ENCODE data around the gene FLVCR2. TPM values are rescaled to one million over a fixed set of nuclear protein-coding genes. Genes with fewer than 3 reads are reported as not detected.
A peak's percentile ranks its signal among the peaks of the same experiment; 100 is the strongest.

FLVCR2 gene
- total RNA-seq, 4 donors from 2014 or later: 1.9 to 5.8 (median 4.1) TPM

GRCh38 chr14:75535164-75535898 lies 43.1 kb upstream of the FLVCR2 start:
- H3K4me1 ChIP-seq: no peaks in the 10 kb centered on the region
- no peak for ATAC-seq
- 67 to 77% methylated on average over 4 to 5 of the region's 5 CpGs for WGBS, 2 donors (ENCODE audit: low coverage in 1 of 2)
- H3K27ac ChIP-seq: peak overlapping the region in 1 of 4 donors; percentile 29
- TF ChIP-seq EP300 (IDR thresholded peaks at IDR 0.05) (no peak), POLR2A (IDR thresholded peaks at IDR 0.05) (no peak), CTCF (IDR thresholded peaks at IDR 0.05) (no peak), POLR2AphosphoS5 (IDR thresholded peaks at IDR 0.05) (no peak)
- no peak overlapping the region for H3K4me3 ChIP-seq
- H3K9me3 ChIP-seq: no peaks in the 10 kb centered on the region
- no peaks in the 10 kb centered on the region for H3K27me3 ChIP-seq
- H3K36me3 ChIP-seq: no peaks in the 10 kb centered on the region

GRCh38 chr14:75537071-75537470 lies 41.3 kb upstream of the FLVCR2 start:
- no peak for ATAC-seq
- no peaks in the 10 kb centered on the region for H3K4me1 ChIP-seq
- peak overlapping the region in 1 of 4 donors; percentile 64 for H3K27ac ChIP-seq
- WGBS, 2 donors (ENCODE audit: low coverage in 1 of 2): 82 to 90% methylated on average over 3 to 4 of the region's 4 CpGs
- H3K27me3 ChIP-seq: no peaks in the 10 kb centered on the region
- TF ChIP-seq POLR2A (IDR thresholded peaks at IDR 0.05): no peak
- TF ChIP-seq EP300 (IDR thresholded peaks at IDR 0.05): no peak
- no peak for TF ChIP-seq POLR2AphosphoS5 (IDR thresholded peaks at IDR 0.05)
- no peak for TF ChIP-seq CTCF (IDR thresholded peaks at IDR 0.05)
- no peaks in the 10 kb centered on the region for H3K36me3 ChIP-seq
- no peaks in the 10 kb centered on the region for H3K9me3 ChIP-seq
- H3K4me3 ChIP-seq: no peak overlapping the region

GRCh38 chr14:75539162-75539560 lies 39.3 kb upstream of the FLVCR2 start:
- H3K36me3 ChIP-seq: no peaks in the 10 kb centered on the region
- H3K4me1 ChIP-seq: peaks cover 0 to 14% (median 4%) of the 10 kb centered on the region in 3 donors
- H3K27ac ChIP-seq: no peak overlapping the region
- TF ChIP-seq EP300 (IDR thresholded peaks at IDR 0.05) (no peak), POLR2A (IDR thresholded peaks at IDR 0.05) (no peak), CTCF (IDR thresholded peaks at IDR 0.05) (no peak), POLR2AphosphoS5 (IDR thresholded peaks at IDR 0.05) (no peak)
- H3K4me3 ChIP-seq: no peak overlapping the region
- WGBS, 2 donors (ENCODE audit: low coverage in 1 of 2): 33 to 87% methylated on average over 1 to 3 of the region's 5 CpGs
- no peaks in the 10 kb centered on the region for H3K27me3 ChIP-seq
- ATAC-seq: no peak
- no peaks in the 10 kb centered on the region for H3K9me3 ChIP-seq

DNA sequence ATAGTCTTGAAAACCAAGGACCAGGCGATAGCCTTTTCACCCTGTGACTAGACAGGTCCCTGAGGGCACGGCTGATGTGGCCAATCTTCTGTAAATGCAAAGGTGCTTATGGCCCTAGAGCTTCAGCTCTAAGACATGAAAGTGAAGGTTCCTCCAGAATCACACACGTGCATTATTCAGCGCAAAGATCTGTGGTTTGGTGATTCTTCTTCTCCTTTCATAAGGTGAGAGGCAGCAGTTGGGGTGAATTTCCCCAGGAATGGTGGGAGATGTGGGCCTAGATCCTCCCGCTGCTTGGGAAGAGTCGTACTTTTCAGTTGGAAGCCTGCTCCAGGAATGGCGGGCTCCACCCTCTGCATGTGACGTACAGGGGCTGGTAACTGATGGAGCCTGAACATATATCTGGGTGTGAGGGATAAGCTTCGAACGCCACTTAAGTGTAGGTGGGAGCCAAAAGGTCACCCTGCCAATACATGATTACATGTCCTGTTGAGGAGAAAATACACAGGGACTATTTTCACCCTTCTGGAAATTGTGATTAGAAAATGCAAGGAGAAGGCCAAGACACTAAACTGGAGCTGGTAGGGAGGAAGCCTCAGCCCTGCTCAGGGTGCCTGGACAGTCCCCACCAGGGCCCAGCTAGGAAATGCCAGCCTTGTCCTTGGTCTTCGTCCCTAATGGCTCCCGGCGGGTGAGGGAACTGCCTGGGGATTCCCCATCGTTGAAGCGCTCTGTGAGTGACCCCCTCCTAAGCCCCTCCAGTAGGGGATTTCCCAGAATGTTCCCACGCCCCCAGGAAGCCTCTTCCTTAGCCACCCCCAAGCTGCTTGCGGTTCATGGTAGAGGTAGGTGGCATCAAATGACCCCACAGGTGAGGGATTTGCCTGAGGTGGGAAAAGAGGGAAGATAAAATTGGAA lies 38.6 kb upstream of the FLVCR2 start:
- WGBS, 2 donors (ENCODE audit: low coverage in 1 of 2): 68 to 100% methylated on average over 1 to 9 of the region's 17 CpGs
- Histone ChIP-seq H3K9me3 (no peaks in the 10 kb centered on the region), H3K4me1 (peaks cover 0 to 14% (median 4%) of the 10 kb centered on the region in 3 donors), H3K27ac (no peak overlapping the region), H3K27me3 (no peaks in the 10 kb centered on the region), H3K36me3 (no peaks in the 10 kb centered on the region), H3K4me3 (no peak overlapping the region)
- ATAC-seq: no peak
- TF ChIP-seq CTCF (IDR thresholded peaks at IDR 0.05) (no peak), POLR2AphosphoS5 (IDR thresholded peaks at IDR 0.05) (no peak), EP300 (IDR thresholded peaks at IDR 0.05) (no peak), POLR2A (IDR thresholded peaks at IDR 0.05) (no peak)
